HG03196 (cell line): Measurements from ENCODE around the gene C11orf91.

ENCODE experiments used
- ATAC-seq: cut with Tn5 transposase; IDR thresholded peaks from one replicate; pipeline ENCODE4 v1.9.1; 2021; ENCODE audit not compliant: unreplicated experiment

The C11orf91 gene

DNA sequence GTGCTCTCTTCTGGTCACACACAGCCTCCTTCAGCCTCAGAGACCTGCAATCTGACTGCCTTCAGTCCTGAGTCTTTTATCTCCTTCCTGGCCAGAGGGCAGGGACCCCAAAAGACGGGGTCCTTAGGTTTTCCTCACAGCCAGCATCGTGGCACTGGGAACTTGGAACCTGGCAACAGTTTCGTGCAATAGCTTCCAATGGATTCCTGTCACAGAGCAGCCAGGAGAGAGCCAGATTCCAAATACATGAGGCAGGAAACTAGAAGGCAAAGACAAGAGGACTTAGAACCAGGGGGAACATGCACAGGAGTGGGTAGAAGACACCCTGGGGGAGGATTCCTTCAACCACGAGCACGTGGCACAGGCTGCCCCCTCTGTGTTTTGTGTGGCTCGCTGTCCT is 48.6 kb downstream of the C11orf91 start:
- no peak for ATAC-seq

DNA sequence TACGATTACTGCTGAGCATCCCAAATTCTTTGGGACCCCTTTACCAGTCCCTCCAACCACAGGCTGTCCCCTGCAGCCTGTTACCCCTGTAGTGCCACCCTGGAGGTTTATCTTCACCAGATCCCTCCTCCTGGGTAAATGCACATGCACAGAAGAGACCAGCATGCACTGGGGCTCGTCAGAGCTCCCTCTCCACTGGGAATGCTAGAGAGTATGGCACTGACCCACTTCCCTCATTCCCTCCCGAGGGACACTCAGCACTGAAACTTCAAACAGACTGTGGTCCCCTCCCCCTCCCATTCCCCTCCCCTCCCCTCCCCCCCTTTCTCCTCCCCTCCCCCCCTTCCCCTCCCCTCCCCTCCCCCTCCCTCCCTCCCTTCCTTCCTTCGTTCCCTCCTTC is 49.1 kb downstream of the C11orf91 start:
- no peak for ATAC-seq

DNA sequence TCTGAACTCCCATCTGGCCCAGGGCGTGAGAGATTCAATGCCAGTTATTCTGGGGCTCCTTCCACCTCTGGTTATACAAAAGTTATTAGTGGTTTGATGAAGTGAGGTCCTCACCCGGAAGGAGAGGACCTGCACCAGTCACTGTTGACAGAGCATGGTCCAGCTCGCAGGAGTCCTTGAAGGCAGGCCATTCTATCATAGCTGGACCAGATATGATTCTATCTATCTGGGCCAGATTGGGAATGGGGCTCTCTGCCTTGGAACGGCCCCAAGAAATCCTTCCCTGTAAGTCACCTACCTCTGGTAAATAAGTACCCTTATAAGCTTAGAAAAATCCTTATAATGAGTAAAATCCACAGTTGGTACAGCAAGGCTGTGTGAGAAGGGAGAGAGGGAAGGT is 50.7 kb downstream of the C11orf91 start:
- no peak for ATAC-seq
